NB4 (cell line): ENCODE data around the gene AKT3.

ENCODE experiments used
- CTCF ChIP-seq: IDR thresholded peaks from one replicate; pipeline ENCODE4 v1.5.1; 2012; ENCODE audit warnings: low read depth, low read length
- POLR2A ChIP-seq: IDR thresholded peaks from 2 replicates; pipeline ENCODE4 v1.6.1; 2011; ENCODE audit warnings: mild to moderate bottlenecking; ENCODE audit not compliant: insufficient read length; ENCODE audit errors: extremely low read depth

GRCh38 chr1:243733670-243734307 is 116.3 kb downstream of the AKT3 start:
- TF ChIP-seq POLR2A, result no peak
- no peak for TF ChIP-seq CTCF
